Pons (tissue), 1 donor: ENCODE measurements around the gene GSG1L2.

Source experiments
- DNase-seq: peaks from one replicate; pipeline ENCODE4 v3.0.0-alpha.2; 2016; ENCODE audit warnings: low spot score

Gene GSG1L2

DNA sequence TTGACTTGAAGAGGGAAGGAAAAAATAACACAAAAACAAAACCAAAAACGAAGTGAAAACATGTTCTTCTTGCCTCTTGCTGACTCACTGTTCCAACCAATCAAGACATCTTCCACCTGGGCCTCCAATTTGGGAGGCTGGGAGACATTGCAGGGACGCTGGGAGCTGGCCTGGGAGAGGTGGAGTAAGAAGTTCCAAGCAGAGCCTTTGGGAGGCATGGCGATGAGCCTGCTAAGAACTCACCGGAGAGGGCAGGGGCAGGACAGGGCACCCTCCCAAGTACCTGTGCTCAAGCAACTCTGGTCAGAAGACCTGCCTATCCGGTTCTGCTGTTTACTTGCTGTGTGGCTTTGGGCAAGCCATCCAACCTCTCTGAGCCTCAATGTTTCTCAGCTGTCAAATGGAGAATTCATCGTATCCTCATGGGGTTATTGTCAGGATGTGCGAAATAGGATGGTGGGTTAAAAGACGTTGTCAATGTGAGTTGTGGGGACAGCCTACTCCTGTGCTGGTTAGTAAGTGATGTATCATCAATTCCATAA is 3.0 kb upstream of the GSG1L2 start:
- no peak for DNase-seq

DNA sequence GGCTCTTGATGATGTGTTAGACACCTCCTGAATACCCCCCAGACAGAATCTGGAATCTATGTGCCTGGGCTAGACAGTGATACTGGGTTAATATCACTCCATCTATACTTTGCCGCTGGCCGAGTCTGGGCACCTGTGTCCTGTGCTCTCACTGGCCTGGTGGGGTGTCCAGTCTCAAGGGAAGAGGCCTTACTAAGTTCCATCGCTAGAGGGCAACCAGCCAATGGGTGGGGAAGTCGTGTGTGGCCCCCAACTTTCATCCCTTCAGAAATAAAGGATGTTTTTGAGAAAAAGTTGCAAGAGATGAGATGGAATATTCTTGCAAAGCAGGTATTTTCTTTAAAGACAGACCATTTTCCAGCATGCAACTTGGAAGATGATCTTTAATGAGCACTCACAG is 2.2 kb upstream of the GSG1L2 start:
- no peak for DNase-seq

DNA sequence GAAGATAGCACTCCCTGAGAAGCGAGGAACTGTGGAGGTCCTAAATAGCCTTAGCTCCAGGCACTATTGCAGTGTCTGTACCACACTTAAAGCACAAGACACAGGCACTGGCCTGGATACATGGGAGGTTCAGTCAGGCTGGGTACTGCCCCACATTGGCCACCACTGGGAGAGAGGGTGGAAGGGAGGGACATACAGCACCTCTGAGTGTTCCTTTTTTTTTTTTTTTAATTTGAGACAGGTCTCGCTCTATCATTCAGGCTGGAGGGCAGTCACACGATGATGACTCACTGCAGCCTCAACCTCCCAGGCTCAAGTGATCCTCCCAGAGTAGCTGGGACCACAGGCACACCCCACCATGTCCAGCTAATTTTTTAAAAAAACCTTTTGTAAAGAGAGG is 1.4 kb downstream of the GSG1L2 start:
- no peak for DNase-seq

DNA sequence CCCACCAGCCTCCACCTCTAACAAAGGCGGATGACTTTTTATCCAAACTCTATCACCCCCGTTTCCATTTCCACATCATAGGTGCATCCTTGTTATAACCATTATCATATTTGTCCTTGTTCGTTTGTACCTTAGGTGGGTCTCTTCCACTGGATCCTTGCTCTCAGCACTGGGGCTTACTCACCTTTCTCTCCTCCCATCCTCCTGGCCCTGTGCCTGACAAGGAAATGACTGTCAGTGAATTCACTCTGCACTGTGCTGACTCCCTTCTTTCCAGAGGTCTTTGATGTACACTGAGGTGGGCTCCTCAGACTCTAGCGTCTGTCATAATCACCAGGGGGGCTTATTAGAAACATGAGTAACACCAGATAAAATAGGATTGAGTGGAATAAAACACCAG is 3.1 kb downstream of the GSG1L2 start:
- DNase-seq, result no peak

DNA sequence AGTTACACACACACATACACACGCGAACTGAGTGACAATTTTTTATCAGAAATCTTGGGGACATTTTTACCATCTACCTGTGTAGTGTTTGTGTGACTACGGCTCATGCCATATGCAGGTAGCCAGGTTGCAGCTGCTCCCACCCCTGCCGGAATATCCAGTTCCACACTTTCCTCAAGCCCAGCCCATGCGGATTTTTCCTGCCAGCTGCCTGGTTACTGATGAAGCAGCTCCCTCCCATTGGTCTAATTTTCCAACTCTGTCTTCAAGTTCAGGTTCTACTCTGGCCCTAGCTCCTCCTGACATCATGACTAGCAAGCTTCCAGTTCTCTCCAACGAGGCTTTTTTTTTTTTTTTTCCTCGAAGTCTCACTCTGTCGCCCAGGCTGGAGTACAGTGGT is 4.8 kb downstream of the GSG1L2 start:
- DNase-seq, result peak; percentile 37

DNA sequence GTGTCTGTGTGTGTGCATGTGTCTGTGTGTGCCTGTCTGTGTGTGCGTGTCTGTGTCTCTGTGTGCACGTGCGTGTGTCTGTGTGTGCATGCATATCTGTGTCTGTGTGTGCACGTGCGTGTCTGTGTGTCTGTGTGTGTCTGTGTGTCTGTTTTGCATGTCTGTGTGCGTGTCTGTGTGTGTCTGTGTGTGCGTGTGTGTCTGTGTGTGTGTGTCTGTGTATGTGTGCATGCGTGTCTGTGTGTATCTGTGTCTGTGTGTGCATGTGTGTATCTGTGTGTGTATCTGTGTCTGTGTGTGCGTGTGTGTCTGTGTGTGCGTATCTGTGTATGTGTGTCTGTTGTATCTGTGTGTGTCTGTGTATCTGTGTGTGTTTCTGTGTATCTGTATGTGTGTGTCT is 5.4 kb downstream of the GSG1L2 start:
- DNase-seq, result no peak

DNA sequence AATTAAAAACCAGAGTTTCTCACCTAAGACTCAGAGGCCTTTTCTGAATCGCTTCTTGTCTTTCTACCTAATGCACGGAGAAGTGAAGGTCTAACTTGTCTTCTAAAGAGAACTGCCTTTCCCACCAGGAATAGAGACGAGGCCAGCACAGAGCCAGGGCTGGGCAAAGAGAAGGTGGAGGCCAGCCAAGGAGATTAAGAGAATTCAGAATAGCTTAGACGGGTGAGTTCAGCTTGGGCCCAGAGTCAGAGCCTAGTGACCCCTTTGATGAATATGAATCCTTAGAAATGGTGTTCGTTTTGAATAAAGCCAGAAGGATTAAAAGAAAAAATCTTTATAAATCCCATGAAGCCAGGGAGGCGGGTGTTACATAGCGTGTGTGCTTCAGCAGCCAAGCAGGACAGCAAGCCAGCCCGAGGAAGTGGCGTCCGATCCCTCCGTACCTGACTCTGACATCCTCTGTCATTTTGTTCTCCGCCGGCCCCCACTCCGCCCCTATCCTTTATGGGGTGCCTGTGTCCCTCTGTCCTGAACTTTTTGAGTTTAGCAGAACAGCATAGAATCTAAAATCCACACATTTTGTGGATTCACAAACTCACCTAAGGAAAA is 7.4 kb downstream of the GSG1L2 start:
- no peak for DNase-seq

DNA sequence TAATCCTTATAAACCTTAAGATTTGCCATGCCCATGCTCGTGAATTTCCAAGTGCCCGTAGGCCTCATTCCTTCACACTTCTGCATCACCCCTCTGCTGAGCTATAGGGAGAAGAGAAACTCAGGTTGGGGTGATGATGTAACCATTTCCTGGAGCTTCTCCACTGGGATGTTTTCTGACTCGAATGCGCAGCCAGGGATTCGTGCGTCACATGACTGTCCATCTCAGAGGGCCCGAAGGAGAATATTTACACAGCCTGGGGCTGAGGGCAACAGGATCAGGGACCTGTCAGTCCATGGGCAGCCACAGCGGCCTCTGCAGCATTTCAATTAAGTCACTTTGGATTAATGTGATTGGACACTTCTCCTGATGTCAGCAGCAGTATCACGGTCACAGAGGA is 8.7 kb downstream of the GSG1L2 start:
- DNase-seq, result no peak

DNA sequence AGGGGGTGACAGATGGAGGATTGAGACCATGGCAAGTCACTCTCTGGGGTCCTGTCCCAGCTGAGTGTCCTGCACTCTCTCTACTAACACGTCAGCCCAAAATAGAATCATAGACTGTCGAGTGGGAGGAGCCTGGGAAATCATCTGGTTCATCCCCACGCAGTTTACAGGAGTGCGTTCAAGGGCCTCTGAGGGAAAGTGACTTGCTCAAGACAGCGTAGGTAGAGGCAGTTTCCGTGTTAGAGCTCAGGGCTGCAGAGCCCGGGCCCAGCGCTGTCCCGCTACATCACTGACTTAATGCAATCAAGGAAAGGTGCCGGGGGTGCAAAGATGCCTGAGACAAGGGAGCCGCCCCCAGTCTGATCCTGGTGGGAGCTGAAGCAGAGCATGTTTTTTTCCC is 10.3 kb downstream of the GSG1L2 start:
- no peak for DNase-seq

DNA sequence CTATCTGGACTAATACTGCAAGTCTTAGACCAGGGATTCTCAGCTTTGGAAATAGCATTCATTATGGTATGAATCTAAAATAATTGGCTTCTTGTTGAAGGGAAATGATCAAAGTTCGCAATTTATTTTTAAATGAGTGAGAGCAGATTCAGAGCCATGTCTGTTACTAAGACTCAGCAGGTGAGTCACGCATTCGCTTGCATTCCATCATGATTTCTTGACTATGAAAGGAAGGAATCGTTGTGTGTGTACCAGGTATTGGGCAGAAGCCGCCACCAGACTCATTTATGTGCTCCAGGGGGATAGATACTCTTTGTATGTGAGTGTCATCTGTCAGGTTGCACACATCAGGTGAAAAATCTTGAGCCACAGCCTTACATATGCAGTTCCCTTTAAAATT is 10.8 kb downstream of the GSG1L2 start:
- no peak for DNase-seq

DNA sequence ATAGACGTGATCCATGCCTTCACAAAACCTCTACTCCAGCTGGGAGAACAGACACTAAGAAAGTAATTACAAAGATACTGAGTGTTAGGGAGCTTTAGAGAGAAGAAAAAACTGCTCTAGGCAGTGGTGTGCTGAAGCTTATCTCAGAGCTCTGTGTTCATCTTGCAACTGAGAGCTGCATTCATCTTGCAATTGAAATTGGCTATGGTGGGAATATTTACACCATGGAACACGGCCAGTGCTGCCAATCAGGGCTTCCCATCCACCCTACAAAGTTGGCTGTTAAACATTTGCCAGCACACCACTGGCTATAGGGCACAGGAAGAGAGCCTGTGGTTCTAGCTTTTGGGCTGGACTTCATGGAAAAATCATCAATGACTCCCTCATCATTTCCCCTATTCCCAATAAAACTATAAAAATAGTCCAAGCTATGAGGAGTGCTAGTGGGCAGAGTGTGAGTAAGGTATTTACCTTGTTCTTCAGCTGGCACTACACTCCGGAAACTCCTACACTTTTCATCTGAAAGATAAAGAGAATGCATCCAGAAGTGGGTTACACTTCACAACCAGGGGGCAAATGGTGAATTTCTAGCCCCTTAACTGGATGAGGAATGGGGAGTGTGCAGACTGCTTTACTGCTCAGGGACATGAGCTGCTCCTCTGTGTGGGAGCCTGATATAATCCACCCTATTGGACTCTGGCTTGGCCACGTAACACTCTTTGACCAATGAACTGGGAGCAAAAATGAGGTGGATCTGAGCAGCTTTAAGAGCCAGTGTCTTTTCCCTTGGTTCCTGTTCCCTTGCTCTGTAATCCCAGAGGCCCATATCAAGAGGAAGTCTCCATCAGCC is 11.6 kb downstream of the GSG1L2 start:
- no peak for DNase-seq

DNA sequence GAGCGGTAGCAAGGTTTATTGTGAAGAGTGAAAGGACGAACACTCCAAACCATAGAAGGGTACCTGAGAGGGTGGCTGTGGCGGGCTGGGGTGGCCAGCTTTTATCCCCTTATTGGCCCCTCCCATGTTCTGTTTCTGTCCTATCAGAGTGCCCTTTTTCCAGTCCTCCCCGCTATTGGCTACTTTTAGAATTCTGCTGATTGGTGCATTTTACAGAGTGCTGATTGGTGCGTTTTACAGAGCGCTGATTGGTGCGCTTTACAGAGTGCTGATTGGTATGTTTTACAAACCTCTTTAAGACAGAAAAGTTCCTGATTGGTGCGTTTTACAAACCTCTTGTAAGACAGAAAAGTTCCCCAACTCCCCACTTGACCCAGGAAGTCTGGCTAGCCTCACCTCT is 12.5 kb downstream of the GSG1L2 start:
- no peak for DNase-seq

DNA sequence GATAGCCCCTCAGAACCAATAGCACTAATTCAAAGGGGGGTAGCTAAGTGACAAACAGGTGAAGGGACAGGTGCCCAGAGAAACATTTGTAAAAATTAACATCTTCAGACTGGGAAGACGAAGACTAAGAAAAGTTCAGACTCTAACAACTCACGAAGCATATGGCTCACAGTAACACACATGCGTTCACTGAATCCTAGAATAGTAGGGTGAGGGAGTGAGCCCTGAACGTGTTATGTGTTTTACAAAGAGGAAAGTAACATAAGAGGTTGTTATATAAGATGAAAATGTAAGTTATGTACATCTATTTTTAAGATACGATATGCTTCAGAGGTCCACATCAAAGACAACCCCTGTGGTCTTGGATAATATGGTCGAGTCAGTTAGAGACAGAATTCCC is 15.2 kb downstream of the GSG1L2 start:
- no peak for DNase-seq

DNA sequence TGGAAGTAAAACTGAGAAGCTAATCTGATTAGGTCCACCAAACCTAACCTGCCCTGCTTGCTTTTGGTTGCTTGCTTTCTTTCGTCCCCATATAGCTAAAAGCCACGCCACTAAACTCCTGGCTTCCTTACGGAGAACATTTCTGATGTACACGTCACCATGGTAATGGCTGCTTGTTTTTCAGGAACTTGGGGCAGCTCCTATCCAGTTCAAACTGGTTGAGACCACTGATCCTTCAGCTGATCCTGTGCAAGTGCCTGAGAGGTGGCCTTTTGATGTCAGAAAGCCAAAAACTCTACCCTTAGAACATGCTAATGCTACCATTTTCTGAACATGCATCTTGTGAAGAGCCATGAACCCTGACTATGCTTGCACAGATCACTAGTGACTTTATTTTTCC is 16.1 kb downstream of the GSG1L2 start:
- no peak for DNase-seq

DNA sequence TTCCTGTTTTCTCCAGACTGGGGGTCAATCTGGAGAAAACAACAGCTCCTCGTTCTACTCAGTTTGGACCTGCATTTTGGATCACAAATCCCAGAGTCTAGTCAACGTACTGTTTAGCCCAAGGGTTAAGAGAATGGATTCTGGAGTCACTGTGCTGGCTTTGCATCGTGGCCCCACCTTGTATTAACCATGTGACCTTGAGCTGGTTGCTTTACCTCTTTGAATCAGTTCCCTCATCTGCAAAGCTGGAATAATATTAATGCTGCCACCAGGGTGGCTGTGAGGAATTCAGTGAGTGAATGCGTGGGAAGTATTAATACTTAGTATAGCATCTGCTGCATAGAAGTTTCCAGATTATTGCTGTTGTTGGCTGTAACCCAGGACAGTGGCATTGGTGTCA is 19.2 kb downstream of the GSG1L2 start:
- DNase-seq, result no peak

DNA sequence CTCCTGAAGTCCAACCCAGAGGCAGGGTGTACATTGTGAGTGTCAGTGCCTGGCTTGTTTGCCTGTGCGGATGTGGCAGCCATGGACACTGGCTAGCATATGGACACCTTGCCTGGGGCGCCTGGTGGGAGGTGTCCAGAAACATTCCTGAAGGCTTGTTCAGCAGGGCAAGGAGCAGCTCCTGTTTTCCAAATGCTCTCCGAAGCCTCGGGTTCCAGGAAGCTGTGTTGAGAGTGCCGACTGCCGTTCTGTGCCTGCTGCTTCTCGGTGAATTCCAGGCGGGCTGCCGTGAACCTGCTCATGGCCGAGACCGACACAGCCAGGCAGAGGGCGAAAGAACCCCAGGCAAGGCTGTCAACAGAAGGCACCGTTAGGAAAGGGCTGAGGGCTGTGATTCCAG is 19.6 kb downstream of the GSG1L2 start:
- DNase-seq, result no peak

DNA sequence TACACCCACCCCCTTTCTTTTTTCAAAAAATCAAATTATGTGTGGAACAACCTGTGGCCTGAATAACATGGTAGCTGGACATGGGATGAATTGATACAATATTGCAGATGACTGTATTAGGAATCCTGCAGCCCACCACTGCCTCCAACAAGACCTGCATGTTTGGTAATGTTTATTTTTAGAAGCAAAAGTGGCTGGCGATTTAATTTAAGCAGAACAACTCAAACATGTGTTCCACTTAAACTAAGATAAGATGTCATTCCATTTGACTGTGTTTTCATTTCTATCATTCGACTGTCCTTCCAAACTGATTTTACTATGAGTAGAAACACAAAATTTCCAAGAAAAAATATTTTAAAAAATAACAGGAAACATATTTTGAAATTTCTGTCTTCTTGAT is 20.4 kb downstream of the GSG1L2 start:
- DNase-seq, result no peak

DNA sequence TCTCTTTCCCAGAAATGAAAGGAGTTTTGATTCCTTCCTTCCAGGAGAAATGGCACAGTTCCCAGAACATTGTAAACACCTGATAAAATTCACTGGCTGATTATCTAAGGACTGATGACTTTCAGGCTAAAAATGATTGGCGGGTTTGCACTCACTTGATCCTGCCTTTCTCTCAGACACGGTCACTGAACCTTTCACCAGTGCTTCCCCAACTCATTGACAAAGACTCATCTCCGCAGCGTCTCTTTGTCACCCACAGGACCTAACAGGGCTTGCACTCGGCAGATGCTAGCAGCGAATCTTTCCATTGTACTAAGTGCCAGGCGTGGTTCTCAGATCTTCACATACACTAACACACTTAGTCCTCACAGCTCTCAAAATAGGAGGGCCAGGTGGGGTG is 23.2 kb downstream of the GSG1L2 start:
- no peak for DNase-seq

DNA sequence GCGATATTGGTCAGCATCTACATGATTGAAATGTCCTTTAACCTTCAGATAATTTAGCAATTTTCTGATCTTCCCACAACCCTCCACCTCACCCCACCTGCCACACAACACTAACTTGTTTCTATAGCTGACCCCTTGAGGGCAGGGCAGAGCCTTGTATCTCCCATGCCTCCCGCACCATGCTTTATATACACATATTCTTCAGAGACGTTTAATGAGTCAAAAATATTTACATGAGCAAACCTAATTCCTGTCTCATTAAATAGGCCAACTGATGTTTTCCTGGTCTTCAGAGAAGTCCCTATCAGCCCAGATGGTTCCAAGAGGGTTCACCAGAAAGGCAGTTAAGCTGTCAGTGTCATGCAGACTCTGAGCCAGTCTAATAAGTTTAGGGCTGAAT is 23.9 kb downstream of the GSG1L2 start:
- no peak for DNase-seq

DNA sequence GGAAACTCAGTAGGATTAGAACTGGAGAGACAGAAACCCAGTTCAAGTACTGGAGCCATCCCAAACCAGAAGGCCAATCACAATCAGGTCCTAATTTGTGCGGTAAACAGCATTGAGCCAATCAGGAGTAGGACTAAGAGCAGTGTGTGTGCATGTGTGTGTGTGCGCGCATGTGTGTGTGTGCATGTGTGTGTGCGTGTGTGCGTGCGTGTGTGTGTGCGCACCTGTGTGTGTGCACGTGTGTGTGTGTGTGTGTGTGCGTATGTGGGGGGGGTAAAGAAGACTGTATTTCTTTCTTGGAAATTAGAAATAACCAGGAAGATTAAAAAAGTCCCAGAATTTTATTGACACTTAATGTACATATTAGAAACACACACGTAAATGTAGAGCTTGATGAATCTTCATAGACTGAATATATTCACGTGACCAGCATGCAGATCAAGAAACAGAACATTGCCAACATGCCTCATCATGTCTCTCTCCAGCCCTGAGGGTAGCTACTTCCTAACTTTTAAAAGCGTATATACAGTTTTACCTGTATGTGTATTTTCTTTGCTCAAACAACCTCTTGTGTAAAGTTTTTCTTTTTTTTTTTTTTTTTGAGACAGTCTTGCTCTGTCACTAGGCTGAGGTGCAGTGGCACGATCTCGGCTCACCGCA is 29.6 kb downstream of the GSG1L2 start:
- DNase-seq, result no peak

DNA sequence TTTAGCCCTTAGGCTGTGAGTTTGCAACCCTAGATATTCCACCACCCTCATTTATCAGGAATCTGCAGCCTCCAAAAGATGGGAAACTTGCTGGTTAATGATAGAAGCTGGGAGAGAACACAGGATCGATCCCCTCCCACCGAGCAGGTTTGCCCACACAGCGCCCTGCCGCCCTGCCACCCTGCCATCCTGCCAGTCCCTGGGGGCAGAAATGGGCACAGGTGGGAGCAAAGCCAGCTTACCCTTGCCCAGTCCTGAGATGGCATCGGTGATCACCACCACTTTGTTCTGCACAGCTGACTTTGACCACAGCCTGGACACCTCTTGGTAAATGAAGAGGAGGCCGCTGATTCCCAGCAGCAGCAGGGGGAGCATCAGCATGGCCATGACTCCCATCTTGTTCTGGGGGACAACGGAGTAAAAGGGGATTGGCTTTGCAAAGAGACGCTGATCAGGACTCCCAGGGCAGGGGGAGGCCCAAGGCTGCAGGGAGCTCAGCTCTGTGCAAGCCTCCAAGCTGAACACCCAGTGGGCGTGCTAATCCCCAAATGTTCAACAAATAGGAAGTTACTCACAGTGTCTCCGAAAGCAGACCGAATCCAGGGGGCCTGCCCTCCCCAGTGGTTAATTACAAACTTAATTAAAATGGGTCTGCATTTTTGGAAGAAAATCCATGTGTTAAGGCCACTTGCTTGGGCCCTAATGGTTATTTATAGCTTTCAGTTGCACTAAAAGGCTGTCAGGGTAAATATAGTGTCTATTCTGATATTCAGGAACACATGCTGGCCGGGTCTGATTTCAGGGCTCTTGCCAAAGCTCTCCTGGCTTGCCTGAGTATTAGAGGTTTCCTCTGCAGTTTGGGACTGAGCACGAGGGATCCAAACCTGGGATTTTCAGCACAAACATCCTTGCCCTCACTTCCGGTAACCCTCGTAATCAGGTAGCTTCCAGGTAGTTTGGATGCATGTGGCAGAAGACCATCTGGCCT is 30.7 kb downstream of the GSG1L2 start, which contains the start of gene DHRS7C:
DHRS7C (minus strand) TSS at position 704 of the 988 bp plus-strand sequence; CDS start at position 396, 308 bp downstream.
- DNase-seq, result no peak

DNA sequence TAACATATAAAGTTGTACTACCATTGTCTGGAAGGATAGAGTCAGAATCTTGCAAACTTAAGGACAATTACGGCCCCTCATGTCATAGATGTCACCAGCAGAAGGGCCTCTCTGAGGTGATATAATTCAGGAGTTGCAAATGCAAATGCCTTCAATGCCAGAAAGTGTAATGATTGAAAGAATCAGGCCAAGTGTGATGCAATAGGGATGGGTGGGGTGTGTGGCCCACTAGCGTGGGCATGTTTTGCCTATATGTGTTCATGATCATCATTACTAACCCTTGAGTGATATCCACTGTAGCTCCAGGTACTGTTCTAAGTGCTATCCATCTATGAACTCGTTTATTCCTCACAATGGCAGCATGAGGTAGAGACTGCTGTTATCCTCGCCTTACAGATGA is 31.6 kb downstream of the GSG1L2 start:
- DNase-seq, result no peak
